NCI-H510A (cell line): Measurements from ENCODE around the gene ADGRB3.

Experiments used
- DNase-seq: peaks from one replicate; lab custom pipeline; 2025; lab: John Stamatoyannopoulos, UW

ADGRB3 gene

DNA sequence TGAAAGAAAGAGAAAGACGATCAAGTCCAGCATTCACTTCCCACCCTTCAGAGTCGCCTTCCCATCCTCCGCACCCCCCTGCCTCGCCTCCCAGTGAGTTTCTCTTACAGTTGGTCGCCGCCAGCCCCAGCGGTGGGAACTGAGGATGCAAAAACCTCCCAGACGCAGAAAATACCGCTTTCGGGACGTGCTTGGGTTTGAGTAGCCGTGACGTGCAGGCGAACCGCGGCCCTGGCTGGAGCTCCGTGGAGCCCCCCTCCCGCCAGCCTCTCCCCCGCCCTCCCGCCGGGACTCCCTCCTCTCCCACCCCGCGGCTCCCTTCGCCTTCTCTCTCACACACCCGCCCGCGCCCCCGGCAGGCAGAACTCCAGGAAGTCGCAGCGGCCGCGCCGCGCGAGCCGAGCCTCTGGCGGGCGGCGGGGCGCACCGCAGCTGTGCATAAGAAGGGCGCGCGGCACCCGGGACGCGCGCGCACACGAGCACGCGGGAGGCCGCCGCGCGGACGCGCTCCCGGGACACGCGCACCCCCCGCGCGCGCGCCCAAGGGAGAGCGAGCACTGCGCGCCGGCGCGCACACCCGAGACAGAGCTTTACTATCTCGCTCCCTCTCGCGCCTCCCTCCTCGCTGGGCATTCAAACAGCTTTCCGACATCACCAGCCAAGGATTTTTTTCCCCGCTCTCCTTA lies at the start of gene ADGRB3:
TSS of gene ADGRB3 (plus strand) at position 557 of the 686 bp plus-strand sequence. CDS start 3,394 bp downstream, outside the sequence.
- peak; percentile 95 for DNase-seq

- no peak for DNase-seq
Measured at GRCh38 chr6:68593558-68593957, 41.5 kb upstream of the ADGRB3 start.

DNA sequence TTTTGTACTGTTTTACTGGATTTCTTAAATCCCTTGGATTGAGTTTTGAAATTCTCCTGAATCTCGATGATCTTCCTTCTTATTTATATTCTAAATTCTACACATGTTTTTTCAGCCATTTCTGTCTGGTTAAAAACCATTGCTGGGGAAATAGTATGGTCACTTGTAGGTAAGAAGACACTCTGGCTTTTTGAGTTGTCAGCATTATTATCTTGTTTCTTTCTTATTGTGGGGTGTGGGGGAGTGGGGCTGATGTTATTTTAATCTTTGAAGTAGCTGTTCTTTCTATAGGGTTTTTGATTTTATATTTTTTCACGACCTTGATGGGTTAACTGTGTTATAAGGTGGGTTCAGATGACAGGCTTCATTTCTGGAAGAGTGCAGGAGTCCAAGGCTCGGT lies 37.4 kb upstream of the ADGRB3 start:
- DNase-seq = no peak

DNA sequence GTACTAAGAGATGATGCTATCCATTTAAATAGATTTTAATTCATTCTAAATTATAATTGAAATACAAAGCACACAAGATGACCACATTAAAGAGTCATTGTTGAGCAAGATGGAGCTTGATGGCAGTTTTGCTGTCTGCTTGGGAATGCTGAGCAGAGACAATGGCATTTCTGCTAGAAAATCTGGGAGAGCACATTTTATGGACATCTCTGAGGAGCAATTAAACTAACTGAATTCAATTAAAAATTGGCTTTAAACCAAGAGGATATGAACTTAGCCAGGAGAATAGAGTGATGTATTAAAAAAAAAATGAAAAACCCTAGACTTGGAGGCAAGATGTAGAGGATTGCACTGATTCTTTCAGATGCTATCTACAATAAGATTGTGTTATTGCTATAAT lies 19.1 kb upstream of the ADGRB3 start:
- DNase-seq = no peak

DNA sequence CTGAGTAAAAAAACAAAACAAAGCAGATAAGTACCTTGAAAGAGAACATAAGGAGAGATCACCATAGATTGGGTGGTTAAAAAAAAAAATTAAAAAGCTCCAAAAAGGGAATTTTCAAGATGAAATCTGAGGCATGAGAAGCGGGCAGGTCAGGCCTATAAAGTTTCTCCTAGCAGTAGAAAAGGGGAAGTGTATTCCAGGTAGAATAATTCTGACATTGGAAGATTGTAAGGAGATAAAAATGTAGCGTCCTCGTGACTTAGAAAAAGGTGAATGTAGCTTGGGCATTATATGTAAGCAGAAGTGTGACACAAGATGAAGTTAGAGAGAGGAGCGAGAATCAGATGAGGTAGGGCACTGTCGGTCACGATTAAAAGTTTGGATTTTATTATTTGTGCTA lies 9.1 kb upstream of the ADGRB3 start:
- DNase-seq = no peak

DNA sequence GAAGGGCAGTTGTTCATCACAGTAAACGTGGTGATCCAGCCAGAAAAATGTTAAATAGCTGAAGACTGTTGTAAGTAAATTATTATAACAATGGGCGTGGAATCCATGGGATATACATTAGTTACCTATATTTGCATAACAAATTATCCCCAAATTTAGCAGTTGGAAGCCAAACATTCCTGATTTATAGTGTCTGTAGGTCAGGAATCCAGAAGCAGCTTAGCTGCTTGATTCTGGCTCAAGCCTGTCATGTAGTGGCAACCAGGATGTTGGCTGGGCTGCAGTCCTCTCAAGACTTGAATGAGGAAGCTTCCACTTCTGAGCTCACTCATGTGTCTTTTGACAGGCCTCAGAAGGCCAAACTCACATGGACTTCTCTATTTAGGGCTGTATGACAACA lies 6.9 kb upstream of the ADGRB3 start:
- no peak for DNase-seq

GRCh38 chr6:68632734-68633133 lies 2.3 kb upstream of the ADGRB3 start:
- DNase-seq = no peak

- DNase-seq = no peak
Measured at GRCh38 chr6:68633281-68633971, 1.7 kb upstream of the ADGRB3 start.

- DNase-seq = no peak
Measured at GRCh38 chr6:68633972-68634725, 933 bp upstream of the ADGRB3 start.

GRCh38 chr6:68635412-68635705 lies 277 bp downstream of the ADGRB3 start:
- no peak for DNase-seq

DNA sequence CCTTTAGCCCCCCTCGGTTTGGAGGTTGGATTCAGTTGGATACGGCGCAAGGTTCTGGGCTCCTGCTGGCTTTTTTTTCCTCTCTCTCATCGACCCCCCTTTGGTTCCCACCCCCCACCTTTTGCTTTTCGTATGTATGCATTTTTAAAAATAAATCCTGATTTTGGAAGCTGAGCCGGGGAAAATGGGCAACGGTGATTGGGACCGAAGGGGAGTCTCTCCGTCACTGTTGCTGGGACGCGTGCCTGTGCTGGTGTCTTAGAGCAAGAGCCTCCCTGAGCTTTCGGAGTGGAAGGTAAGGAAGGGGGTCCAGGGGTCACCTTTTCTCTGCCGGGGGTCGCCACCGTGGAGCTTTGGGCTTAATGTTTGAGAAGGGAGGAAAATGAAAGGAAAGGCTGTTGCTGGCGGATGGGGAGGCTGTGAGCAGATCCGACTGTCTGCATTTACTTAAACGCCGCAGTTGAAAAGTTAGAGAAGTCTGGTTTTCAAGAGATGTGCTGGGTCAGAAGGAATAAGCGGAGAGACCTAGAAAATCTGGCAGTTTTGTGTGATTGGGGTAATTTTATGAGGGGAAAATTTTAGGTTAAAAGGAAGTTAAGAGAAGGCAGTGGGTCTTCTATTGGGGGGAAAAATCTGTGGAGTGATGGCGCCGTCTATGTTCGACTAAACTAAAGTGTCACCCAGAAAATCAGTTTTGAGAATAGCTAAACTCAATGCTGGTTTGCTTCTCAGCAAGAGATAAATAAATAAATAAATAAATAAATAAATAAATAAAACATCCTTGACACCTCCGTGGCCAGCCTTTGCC lies 828 bp downstream of the ADGRB3 start:
- no peak for DNase-seq

DNA sequence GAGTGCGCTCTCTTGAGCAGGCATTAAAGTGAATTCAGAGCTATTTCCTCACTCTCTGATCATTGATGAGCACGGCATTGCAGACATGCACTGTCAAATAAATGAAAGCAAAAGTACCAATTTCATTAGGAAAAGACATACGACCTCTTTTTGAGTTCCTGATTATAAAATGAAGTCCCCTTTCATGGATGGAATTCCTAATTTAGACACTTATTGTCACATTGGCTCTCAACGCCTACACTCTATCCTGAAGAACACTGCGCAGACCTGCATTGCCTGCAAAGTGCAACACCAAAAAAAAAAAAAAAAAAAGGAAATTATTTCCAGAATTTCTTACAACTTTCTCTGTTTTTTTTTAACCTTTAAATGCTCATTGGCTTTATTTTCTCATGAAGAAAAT lies 1.6 kb downstream of the ADGRB3 start:
- DNase-seq = no peak

GRCh38 chr6:68637071-68637470 lies 2.0 kb downstream of the ADGRB3 start:
- no peak for DNase-seq

DNA sequence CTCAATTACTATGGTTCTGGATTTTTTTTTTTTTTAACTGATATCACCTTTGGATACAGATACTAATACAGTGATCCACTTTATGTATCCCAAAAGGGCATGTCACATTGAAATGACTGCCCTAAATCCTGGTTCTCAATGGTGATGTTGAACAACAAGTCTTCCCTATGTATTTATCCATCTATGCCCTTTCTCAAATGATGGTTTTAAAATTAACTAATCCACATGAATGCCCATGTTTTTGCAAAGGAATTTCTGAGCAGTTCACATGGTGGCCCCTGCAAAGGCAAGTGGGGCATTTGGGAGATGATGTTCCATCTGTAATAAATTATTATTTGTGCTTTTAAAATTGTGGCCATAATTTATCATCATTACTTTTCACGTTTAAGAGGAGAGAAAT lies 2.7 kb downstream of the ADGRB3 start:
- no peak for DNase-seq

GRCh38 chr6:68638230-68638900 lies 3.3 kb downstream of the ADGRB3 start:
- no peak for DNase-seq

DNA sequence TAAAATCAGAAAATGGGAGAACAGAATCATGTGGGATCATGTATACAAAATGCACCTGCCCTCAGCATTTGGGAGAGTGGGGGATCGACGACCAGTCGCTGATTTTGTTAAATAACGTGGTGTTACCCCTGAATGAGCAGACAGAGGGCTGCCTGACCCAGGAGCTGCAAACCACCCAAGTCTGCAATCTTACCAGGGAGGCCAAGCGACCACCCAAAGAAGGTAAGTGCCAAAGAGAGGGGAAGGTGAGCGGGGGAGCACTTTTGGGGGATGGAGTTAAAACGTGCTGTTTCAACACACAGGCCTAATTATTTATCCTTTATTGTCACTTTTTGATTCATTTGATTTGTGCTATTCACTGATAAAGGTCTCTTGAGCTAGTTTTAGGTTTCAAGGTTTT lies 4.1 kb downstream of the ADGRB3 start:
- DNase-seq = no peak

- no peak for DNase-seq
Measured at GRCh38 chr6:68639826-68640490, 4.9 kb downstream of the ADGRB3 start.

DNA sequence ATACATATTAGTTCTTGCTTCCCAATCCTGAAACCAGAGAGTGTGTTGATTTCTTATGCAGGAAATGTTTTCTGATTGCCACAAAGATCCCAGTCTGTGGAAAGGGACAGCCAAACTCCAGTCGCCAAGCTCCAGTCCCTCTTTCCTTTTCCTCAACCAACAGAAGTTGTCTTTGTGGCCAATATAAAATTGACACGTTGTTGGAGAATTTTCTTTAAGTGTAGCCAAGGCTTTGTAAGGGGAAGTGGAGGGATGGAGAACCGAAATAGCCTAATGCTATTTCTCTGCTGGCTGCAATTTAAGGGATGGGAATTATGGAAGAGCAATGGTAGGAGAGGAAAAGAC lies 5.4 kb downstream of the ADGRB3 start:
- DNase-seq = no peak

GRCh38 chr6:68641172-68641571 lies 6.1 kb downstream of the ADGRB3 start:
- DNase-seq = no peak

- no peak for DNase-seq
Measured at GRCh38 chr6:68642081-68642480, 7.0 kb downstream of the ADGRB3 start.

GRCh38 chr6:68642977-68643376 lies 7.9 kb downstream of the ADGRB3 start:
- DNase-seq = no peak
